Kidney (tissue), 14 donors: ENCODE results near the gene CRY2. TPM values are rescaled to one million over a fixed set of nuclear protein-coding genes. Genes with fewer than 3 reads are reported as not detected.
A peak's percentile ranks its signal among the peaks of the same experiment; 100 is the strongest.

Source experiments
- DNase-seq, 5 donors: peaks; one replicate each; pipeline ENCODE4 v3.0.0-alpha.2; 2013 to 2020
- FAIRE-seq: peaks from 2 replicates; lab custom pipeline; 2012; peaks lifted over from hg19 to GRCh38; lab: Jason Lieb, UNC
- H3K27ac ChIP-seq, 2 donors: one replicate each; pipeline ENCODE4 v1.7.0; 2013; ENCODE audit warnings: low read depth in 2 of 2, low read length in 2 of 2, inconsistent platforms in 1 of 2
- H3K27me3 ChIP-seq: one replicate; pipeline ENCODE4 v1.7.1; 2013; ENCODE audit warnings: low read length, inconsistent platforms; ENCODE audit not compliant: control insufficient read depth, insufficient read depth
- H3K36me3 ChIP-seq, 3 donors: one replicate each; pipeline versions ENCODE4 v1.7.0 to v1.7.1; 2013; ENCODE audit warnings: low read length in 3 of 3, control low read depth in 1 of 3, inconsistent platforms in 1 of 3; ENCODE audit not compliant: insufficient read depth in 3 of 3, control insufficient read depth in 2 of 3
- H3K4me1 ChIP-seq, 3 donors: one replicate each; pipeline versions ENCODE4 v1.7.0 to v1.7.1; 2013; ENCODE audit warnings: low read length in 3 of 3, inconsistent platforms in 1 of 3, low read depth in 1 of 3; ENCODE audit not compliant: control insufficient read depth in 2 of 3, insufficient read depth in 2 of 3
- H3K4me3 ChIP-seq, 3 donors: one replicate each; pipeline versions ENCODE4 v1.7.0 to v1.8.1; 2013; ENCODE audit warnings: low read length in 3 of 3, control low read depth in 1 of 3, inconsistent platforms in 1 of 3
- H3K9ac ChIP-seq, 3 donors: one replicate each; pipeline versions ENCODE4 v1.7.0 to v1.7.1; 2013; ENCODE audit warnings: low read length in 3 of 3, control low read depth in 1 of 3, inconsistent platforms in 1 of 3
- H3K9me3 ChIP-seq, 3 donors: one replicate each; pipeline versions ENCODE4 v1.7.0 to v1.7.1; 2013; ENCODE audit warnings: low read length in 3 of 3, control low read depth in 1 of 3, inconsistent platforms in 1 of 3; ENCODE audit not compliant: control insufficient read depth in 2 of 3, insufficient read depth in 1 of 3
- intact Hi-C: fragments of 100-400 bp; cut with DNase I; formaldehyde crosslinking; loops from one replicate; pipeline ENCODE4 v1.11.1; 2022
- polyA plus RNA-seq: library from polyadenylated mRNA; stranded (reverse); fragments of 350-450 nt; fragmentation: Illumina TruSeq; extraction: RNeasy Lipid Tissue Mini Kit (QIAGEN cat#74804); gene quantifications from one replicate; pipeline ENCODE4 v1.2.3, GENCODE V29; 2014; ENCODE audit warnings: low read depth, low replicate concordance; ENCODE audit not compliant: insufficient read depth
- total RNA-seq: library from RNA; stranded (reverse); fragmentation: NEBNext Ultra II Directional; extraction: Animal tissue kit (Norgen Biotek cat#: 25700); gene quantifications from one replicate; pipeline ENCODE4 v1.2.1, GENCODE V29; 2021
- TF ChIP-seq, protein P1 (sequence below): IDR thresholded peaks from 3 replicates; pipeline ENCODE4 v1.5.1; 2012; ENCODE audit warnings: mild to moderate bottlenecking, moderate library complexity, borderline replicate concordance; ENCODE audit not compliant: insufficient read depth; ENCODE audit errors: extremely low read depth
- donor health status: control.
- donor health status: control.
- donor health status: control.
- donor health status: control.
- donor health status: control.
- donor health status: DM: yes; HTN: yes; CAD: no.
- donor health status: Normal renal cell carcinoma (clear cell type).

Gene CRY2
- total and polyA plus RNA-seq, 2 donors from 2014 or later, result 20.7 to 44.5 TPM

DNA sequence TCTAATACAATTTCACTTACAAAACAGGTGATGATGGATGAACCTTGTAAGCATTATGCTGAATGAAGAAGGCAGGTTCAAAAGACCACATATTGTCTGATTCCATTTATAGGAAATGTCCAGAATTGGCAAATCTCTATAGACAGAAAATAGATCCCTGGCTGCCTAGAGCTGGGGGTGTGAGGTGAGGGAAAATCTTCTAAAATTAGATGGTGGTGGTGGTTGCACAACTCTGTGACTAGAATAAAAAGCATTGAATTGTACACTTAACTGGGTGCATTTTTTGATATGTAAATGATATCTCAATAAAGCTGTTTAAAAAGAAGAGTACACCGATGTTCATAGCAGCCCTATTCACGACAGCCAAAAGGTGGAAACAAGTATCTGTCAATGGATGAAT lies 16.7 kb upstream of the CRY2 start:
- Histone ChIP-seq H3K27ac (no peak overlapping the region), H3K9ac (no peak overlapping the region), H3K36me3 (no peaks in the 10 kb centered on the region), H3K9me3 (no peaks in the 10 kb centered on the region), H3K4me3 (no peak overlapping the region), H3K27me3 (no peaks in the 10 kb centered on the region), H3K4me1 (no peaks in the 10 kb centered on the region)
- intact Hi-C loops, result no loop called here
- DNase-seq (no peak), FAIRE-seq (no peak)
- TF ChIP-seq, protein P1, sequence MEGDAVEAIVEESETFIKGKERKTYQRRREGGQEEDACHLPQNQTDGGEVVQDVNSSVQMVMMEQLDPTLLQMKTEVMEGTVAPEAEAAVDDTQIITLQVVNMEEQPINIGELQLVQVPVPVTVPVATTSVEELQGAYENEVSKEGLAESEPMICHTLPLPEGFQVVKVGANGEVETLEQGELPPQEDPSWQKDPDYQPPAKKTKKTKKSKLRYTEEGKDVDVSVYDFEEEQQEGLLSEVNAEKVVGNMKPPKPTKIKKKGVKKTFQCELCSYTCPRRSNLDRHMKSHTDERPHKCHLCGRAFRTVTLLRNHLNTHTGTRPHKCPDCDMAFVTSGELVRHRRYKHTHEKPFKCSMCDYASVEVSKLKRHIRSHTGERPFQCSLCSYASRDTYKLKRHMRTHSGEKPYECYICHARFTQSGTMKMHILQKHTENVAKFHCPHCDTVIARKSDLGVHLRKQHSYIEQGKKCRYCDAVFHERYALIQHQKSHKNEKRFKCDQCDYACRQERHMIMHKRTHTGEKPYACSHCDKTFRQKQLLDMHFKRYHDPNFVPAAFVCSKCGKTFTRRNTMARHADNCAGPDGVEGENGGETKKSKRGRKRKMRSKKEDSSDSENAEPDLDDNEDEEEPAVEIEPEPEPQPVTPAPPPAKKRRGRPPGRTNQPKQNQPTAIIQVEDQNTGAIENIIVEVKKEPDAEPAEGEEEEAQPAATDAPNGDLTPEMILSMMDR, result no peak

DNA sequence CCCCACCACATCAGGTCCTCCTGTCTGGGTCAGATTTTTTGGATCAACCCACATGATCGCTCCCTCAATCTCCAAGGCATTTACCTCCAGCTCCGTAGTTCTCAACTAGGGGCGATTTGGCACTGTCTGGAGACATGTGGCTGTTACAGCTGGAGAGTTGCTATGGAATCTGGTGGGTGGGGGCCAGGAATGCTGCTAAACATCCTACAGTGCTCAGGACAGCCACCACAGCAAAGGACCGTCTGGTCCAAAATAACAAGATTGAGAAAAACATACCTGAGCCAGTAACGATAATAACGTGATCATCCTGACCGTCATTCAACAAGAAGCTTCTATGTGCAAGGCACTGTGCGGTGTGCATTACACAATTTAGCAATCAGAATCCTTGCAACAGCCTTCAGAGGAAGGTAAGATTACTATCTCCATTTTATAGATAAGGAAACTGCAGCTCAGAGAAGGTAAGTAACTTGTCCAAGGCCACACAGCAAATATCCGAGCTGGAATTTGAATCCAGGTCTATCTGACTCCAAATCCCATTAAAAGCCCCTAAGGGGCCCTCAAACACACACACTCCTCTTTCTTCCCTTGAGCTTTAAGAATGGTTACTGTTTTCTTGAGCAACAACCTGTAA lies 14.3 kb upstream of the CRY2 start:
- intact Hi-C loops, result no loop called here
- no peaks in the 10 kb centered on the region for H3K9me3 ChIP-seq
- H3K9ac ChIP-seq, result no peak overlapping the region
- no peak overlapping the region for H3K27ac ChIP-seq
- no peaks in the 10 kb centered on the region for H3K4me1 ChIP-seq
- DNase-seq, result peak in 1 of 5 donors; percentile 31
- FAIRE-seq, result no peak
- H3K36me3 ChIP-seq, result no peaks in the 10 kb centered on the region
- no peaks in the 10 kb centered on the region for H3K27me3 ChIP-seq
- H3K4me3 ChIP-seq, result no peak overlapping the region
- TF ChIP-seq, protein P1, result no peak

DNA sequence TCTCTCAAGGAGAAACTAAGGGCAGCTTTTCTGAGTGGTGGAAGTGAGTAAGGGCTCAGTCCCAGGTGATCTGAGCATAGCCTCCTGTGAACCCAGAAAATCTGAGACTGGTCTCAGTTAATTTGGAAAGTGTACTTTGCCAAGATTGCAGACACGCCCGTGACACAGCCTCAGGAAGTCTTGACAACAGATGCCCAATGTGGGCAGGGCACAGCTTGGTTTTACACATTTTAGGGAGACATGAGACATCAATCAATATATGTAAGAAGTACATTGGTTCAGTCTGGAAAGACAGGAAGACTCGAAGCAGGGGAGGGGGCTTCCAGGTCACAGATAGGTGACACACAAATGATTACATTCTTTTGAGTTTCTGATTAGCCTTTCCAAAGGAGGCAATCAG lies 13.5 kb upstream of the CRY2 start:
- H3K4me3 ChIP-seq, result no peak overlapping the region
- no peaks in the 10 kb centered on the region for H3K27me3 ChIP-seq
- H3K9me3 ChIP-seq, result no peaks in the 10 kb centered on the region
- DNase-seq (no peak), FAIRE-seq (no peak)
- intact Hi-C loops, result no loop called here
- TF ChIP-seq, protein P1, result no peak
- H3K36me3 ChIP-seq, result no peaks in the 10 kb centered on the region
- no peaks in the 10 kb centered on the region for H3K4me1 ChIP-seq
- H3K9ac ChIP-seq, result no peak overlapping the region
- no peak overlapping the region for H3K27ac ChIP-seq
